ENCODE results near the gene ZNF70. TPM values are rescaled to one million over a fixed set of nuclear protein-coding genes. Genes with fewer than 3 reads are reported as not detected.
A peak's percentile ranks its signal among the peaks of the same experiment; 100 is the strongest.

Gene ZNF70
- total RNA-seq, 2 donors from 2014 or later, result 0.82 to 1.1 TPM

GRCh38 chr22:23756891-23757290 is 6.0 kb upstream of the ZNF70 start:
- Mint-ChIP-seq H3K27ac (no peak overlapping the region), H3K4me1 (no peaks in the 10 kb centered on the region), H3K36me3 (ENCODE audit: low read depth) (no peaks in the 10 kb centered on the region), H3K4me3 (no peak overlapping the region), H3K9me3 (no peaks in the 10 kb centered on the region), H3K27me3 (no peaks in the 10 kb centered on the region)
- no peak for ATAC-seq (replicated peaks)

- no peaks in the 10 kb centered on the region for H3K9me3 Mint-ChIP-seq
- H3K27ac Mint-ChIP-seq, result no peak overlapping the region
- H3K36me3 Mint-ChIP-seq (ENCODE audit: low read depth), result no peaks in the 10 kb centered on the region
- H3K4me1 Mint-ChIP-seq, result no peaks in the 10 kb centered on the region
- no peak for ATAC-seq (replicated peaks)
- H3K27me3 Mint-ChIP-seq, result no peaks in the 10 kb centered on the region
- no peak overlapping the region for H3K4me3 Mint-ChIP-seq
Observed at GRCh38 chr22:23755711-23756110, 4.8 kb upstream of the ZNF70 start.

- no peak overlapping the region for H3K4me3 Mint-ChIP-seq
- peaks cover 5% of the 10 kb centered on the region for H3K4me1 Mint-ChIP-seq
- no peaks in the 10 kb centered on the region for H3K36me3 Mint-ChIP-seq (ENCODE audit: low read depth)
- no peak overlapping the region for H3K27ac Mint-ChIP-seq
- H3K9me3 Mint-ChIP-seq, result no peaks in the 10 kb centered on the region
- ATAC-seq (replicated peaks), result no peak
- H3K27me3 Mint-ChIP-seq, result no peaks in the 10 kb centered on the region
Observed at GRCh38 chr22:23754980-23755636, 4.2 kb upstream of the ZNF70 start.

- no peak for ATAC-seq (replicated peaks)
- Mint-ChIP-seq H3K27ac (no peak within 1 kb of the TSS), H3K4me3 (no peak within 1 kb of the TSS), H3K4me1 (peaks cover 12% of the 10 kb centered on the region), H3K36me3 (ENCODE audit: low read depth) (no peaks in the 10 kb centered on the region), H3K9me3 (no peaks in the 10 kb centered on the region), H3K27me3 (no peaks in the 10 kb centered on the region)
Observed at GRCh38 chr22:23754220-23754919, 3.5 kb upstream of the ZNF70 start, which contains the start of gene VPREB3. Gene VPREB3 (minus strand): TSS chr22:23754425. CDS start chr22:23754363, 62 bp downstream.

GRCh38 chr22:23753385-23753784 is 2.5 kb upstream of the ZNF70 start:
- Mint-ChIP-seq H3K9me3 (no peaks in the 10 kb centered on the region), H3K27me3 (no peaks in the 10 kb centered on the region), H3K36me3 (ENCODE audit: low read depth) (no peaks in the 10 kb centered on the region), H3K4me1 (peaks cover 12% of the 10 kb centered on the region), H3K4me3 (no peak overlapping the region), H3K27ac (no peak overlapping the region)
- ATAC-seq (replicated peaks), result no peak

GRCh38 chr22:23752750-23753149 is 1.8 kb upstream of the ZNF70 start:
- no peaks in the 10 kb centered on the region for H3K27me3 Mint-ChIP-seq
- H3K4me1 Mint-ChIP-seq, result peaks cover 12% of the 10 kb centered on the region
- no peaks in the 10 kb centered on the region for H3K9me3 Mint-ChIP-seq
- H3K36me3 Mint-ChIP-seq (ENCODE audit: low read depth), result no peaks in the 10 kb centered on the region
- H3K27ac Mint-ChIP-seq, result no peak overlapping the region
- peak overlapping the region; percentile 49 for H3K4me3 Mint-ChIP-seq
- no peak for ATAC-seq (replicated peaks)

- Mint-ChIP-seq H3K4me1 (peaks cover 12% of the 10 kb centered on the region), H3K27ac (no peak overlapping the region), H3K9me3 (no peaks in the 10 kb centered on the region), H3K27me3 (no peaks in the 10 kb centered on the region), H3K4me3 (peak overlapping the region; percentile 49), H3K36me3 (ENCODE audit: low read depth) (no peaks in the 10 kb centered on the region)
- no peak for ATAC-seq (replicated peaks)
Observed at GRCh38 chr22:23752090-23752691, 1.3 kb upstream of the ZNF70 start.

GRCh38 chr22:23751441-23751996 is 607 bp upstream of the ZNF70 start:
- Mint-ChIP-seq H3K36me3 (ENCODE audit: low read depth) (no peaks in the 10 kb centered on the region), H3K4me1 (peaks cover 12% of the 10 kb centered on the region), H3K4me3 (peak overlapping the region; percentile 89), H3K9me3 (no peaks in the 10 kb centered on the region), H3K27ac (no peak overlapping the region), H3K27me3 (no peaks in the 10 kb centered on the region)
- ATAC-seq (replicated peaks), result no peak

GRCh38 chr22:23750367-23750713 is 572 bp downstream of the ZNF70 start:
- Mint-ChIP-seq H3K36me3 (ENCODE audit: low read depth) (no peaks in the 10 kb centered on the region), H3K4me3 (peak overlapping the region; percentile 89), H3K27ac (peak overlapping the region; percentile 80), H3K27me3 (no peaks in the 10 kb centered on the region), H3K4me1 (peaks cover 12% of the 10 kb centered on the region), H3K9me3 (no peaks in the 10 kb centered on the region)
- no peak for ATAC-seq (replicated peaks)

- no peaks in the 10 kb centered on the region for H3K27me3 Mint-ChIP-seq
- no peaks in the 10 kb centered on the region for H3K9me3 Mint-ChIP-seq
- peaks cover 12% of the 10 kb centered on the region for H3K4me1 Mint-ChIP-seq
- peaks cover 4% of the 10 kb centered on the region for H3K36me3 Mint-ChIP-seq (ENCODE audit: low read depth)
- H3K4me3 Mint-ChIP-seq, result peak overlapping the region; percentile 89
- ATAC-seq (replicated peaks), result no peak
- H3K27ac Mint-ChIP-seq, result peak overlapping the region; percentile 10
Observed at GRCh38 chr22:23749841-23750301, 1.0 kb downstream of the ZNF70 start.

GRCh38 chr22:23745791-23746190 is 5.1 kb downstream of the ZNF70 start:
- Mint-ChIP-seq H3K27me3 (no peaks in the 10 kb centered on the region), H3K27ac (no peak overlapping the region), H3K4me3 (no peak overlapping the region), H3K36me3 (ENCODE audit: low read depth) (peaks cover 23% of the 10 kb centered on the region), H3K9me3 (no peaks in the 10 kb centered on the region), H3K4me1 (peaks cover 12% of the 10 kb centered on the region)
- no peak for ATAC-seq (replicated peaks)

GRCh38 chr22:23744485-23744884 is 6.4 kb downstream of the ZNF70 start:
- H3K9me3 Mint-ChIP-seq, result no peaks in the 10 kb centered on the region
- no peak for ATAC-seq (replicated peaks)
- peaks cover under 1% of the 10 kb centered on the region for H3K4me1 Mint-ChIP-seq
- H3K27me3 Mint-ChIP-seq, result no peaks in the 10 kb centered on the region
- no peak overlapping the region for H3K4me3 Mint-ChIP-seq
- peaks cover 23% of the 10 kb centered on the region for H3K36me3 Mint-ChIP-seq (ENCODE audit: low read depth)
- H3K27ac Mint-ChIP-seq, result no peak overlapping the region

GRCh38 chr22:23744001-23744400 is 6.9 kb downstream of the ZNF70 start:
- Mint-ChIP-seq H3K36me3 (ENCODE audit: low read depth) (peaks cover 23% of the 10 kb centered on the region), H3K4me1 (no peaks in the 10 kb centered on the region), H3K27ac (no peak overlapping the region), H3K27me3 (no peaks in the 10 kb centered on the region), H3K4me3 (no peak overlapping the region), H3K9me3 (no peaks in the 10 kb centered on the region)
- ATAC-seq (replicated peaks), result no peak

GRCh38 chr22:23743303-23743705 is 7.6 kb downstream of the ZNF70 start:
- Mint-ChIP-seq H3K27me3 (no peaks in the 10 kb centered on the region), H3K36me3 (ENCODE audit: low read depth) (peaks cover 23% of the 10 kb centered on the region), H3K27ac (no peak overlapping the region), H3K9me3 (no peaks in the 10 kb centered on the region), H3K4me1 (no peaks in the 10 kb centered on the region), H3K4me3 (no peak overlapping the region)
- no peak for ATAC-seq (replicated peaks)
